Measurements from ENCODE around the gene MAP6D1. TPM values are rescaled to one million over a fixed set of nuclear protein-coding genes. Genes with fewer than 3 reads are reported as not detected.

MAP6D1 gene
- total and polyA plus RNA-seq, 9 of the 15 experiments (the other 6 are each of a cell fraction or from before 2014, with no cell fraction given): 0.16 to 1.5 (median 0.44) TPM; not detected in 3

DNA sequence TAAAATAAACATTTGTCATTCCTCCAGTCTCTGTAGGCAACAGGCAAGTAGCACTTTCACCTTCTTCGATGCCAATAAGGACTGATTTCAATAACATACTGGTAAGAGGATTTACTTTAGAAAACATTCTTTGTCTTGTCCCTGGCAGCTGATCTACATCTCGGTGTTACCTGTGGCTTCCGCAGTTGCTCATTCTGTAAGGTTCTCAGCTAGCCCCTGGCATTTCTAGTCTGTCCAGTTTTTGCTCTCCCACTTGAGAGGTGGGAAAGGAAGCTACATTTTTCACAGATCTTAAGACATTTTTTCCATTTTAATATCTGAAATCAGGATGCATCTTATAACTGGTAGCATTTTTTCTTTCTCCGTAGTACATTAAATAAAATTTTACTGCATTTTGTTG is 19.7 kb upstream of the MAP6D1 start:
- 94% methylated on average over 4 of the region's 4 CpGs for WGBS (ENCODE audit: insufficient coverage, low coverage, missing lambda C conversion rate)
- Histone ChIP-seq H3K27me3 (ENCODE audit: control insufficient read depth in 2 of 2, insufficient read depth in 2 of 2, low read length in 2 of 2) (no peaks in the 10 kb centered on the region), H3K4me3 (no peak overlapping the region), H4K20me1 (replicated peaks; ENCODE audit: control insufficient read depth, insufficient read depth, low read length) (no peaks in the 10 kb centered on the region), H3K4me2 (ENCODE audit: insufficient read depth, low read length) (no peak overlapping the region), H3K9me3 (replicated peaks; ENCODE audit: control insufficient read depth, insufficient read depth, low read depth, low read length) (no peaks in the 10 kb centered on the region), H3K27ac (ENCODE audit: extremely low read depth, low read depth, low read length) (no peak overlapping the region), H3K79me2 (ENCODE audit: control insufficient read depth, insufficient read depth, low read length) (peaks cover 6% of the 10 kb centered on the region; the same call in 1 of the 3 replicates), H3K9ac (ENCODE audit: insufficient read depth in 1 of 2, low read depth in 2 of 2, low read length in 2 of 2) (no peak overlapping the region), H3K9me1 (ENCODE audit: control insufficient read depth, insufficient read depth, low read length) (no peaks in the 10 kb centered on the region), H2AFZ (ENCODE audit: low read depth, low read length) (no peak overlapping the region), H3K4me1 (replicated peaks in 1 of 2; ENCODE audit: control insufficient read depth in 2 of 2, insufficient read depth in 2 of 2, low read length in 2 of 2) (no peaks in the 10 kb centered on the region), H3K36me3 (ENCODE audit: control insufficient read depth, insufficient read depth, low read length) (peaks cover 69% of the 10 kb centered on the region)
- ATAC-seq: no peak
- no peak for DNase-seq (ENCODE audit: extremely low read depth in 1 of 4, low spot score in 3 of 4)
- CTCF ChIA-PET (ENCODE audit: low intra/inter-chr PET ratio): no interaction called here
- in situ Hi-C loops (cut with MboI): no loop called here
- POLR2A ChIA-PET: interaction anchor here (1.7 kb wide), 1 partner anchor 14 kb away, joined by 4 read pairs; no protein-coding TSS in a partner anchor
- intact Hi-C loops (cut with micrococcal nuclease): no loop called here
- no TSS peak for BruUV-seq (replicated peaks)
- FAIRE-seq: no peak
- TF ChIP-seq ZFPM2 (CRISPR knock-in tag; IDR thresholded peaks at IDR 0.05): no peak
- TF ChIP-seq, protein P1, sequence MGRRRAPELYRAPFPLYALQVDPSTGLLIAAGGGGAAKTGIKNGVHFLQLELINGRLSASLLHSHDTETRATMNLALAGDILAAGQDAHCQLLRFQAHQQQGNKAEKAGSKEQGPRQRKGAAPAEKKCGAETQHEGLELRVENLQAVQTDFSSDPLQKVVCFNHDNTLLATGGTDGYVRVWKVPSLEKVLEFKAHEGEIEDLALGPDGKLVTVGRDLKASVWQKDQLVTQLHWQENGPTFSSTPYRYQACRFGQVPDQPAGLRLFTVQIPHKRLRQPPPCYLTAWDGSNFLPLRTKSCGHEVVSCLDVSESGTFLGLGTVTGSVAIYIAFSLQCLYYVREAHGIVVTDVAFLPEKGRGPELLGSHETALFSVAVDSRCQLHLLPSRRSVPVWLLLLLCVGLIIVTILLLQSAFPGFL (CRISPR knock-in tag; IDR thresholded peaks at IDR 0.05): no peak
- no peak for TF ChIP-seq SIN3B (IDR thresholded peaks at IDR 0.05; ENCODE audit: low read depth)
- no peak for TF ChIP-seq ZNF174 (CRISPR knock-in tag; IDR thresholded peaks at IDR 0.05)
- TF ChIP-seq, protein P2, sequence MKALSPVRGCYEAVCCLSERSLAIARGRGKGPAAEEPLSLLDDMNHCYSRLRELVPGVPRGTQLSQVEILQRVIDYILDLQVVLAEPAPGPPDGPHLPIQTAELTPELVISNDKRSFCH (CRISPR knock-in tag; IDR thresholded peaks at IDR 0.05): no peak
- TF ChIP-seq, protein P2 (tag; IDR thresholded peaks at IDR 0.05): no peak
- TF ChIP-seq ZNF644 (tag; IDR thresholded peaks at IDR 0.05; ENCODE audit: low read depth): no peak
- TF ChIP-seq, protein P3, sequence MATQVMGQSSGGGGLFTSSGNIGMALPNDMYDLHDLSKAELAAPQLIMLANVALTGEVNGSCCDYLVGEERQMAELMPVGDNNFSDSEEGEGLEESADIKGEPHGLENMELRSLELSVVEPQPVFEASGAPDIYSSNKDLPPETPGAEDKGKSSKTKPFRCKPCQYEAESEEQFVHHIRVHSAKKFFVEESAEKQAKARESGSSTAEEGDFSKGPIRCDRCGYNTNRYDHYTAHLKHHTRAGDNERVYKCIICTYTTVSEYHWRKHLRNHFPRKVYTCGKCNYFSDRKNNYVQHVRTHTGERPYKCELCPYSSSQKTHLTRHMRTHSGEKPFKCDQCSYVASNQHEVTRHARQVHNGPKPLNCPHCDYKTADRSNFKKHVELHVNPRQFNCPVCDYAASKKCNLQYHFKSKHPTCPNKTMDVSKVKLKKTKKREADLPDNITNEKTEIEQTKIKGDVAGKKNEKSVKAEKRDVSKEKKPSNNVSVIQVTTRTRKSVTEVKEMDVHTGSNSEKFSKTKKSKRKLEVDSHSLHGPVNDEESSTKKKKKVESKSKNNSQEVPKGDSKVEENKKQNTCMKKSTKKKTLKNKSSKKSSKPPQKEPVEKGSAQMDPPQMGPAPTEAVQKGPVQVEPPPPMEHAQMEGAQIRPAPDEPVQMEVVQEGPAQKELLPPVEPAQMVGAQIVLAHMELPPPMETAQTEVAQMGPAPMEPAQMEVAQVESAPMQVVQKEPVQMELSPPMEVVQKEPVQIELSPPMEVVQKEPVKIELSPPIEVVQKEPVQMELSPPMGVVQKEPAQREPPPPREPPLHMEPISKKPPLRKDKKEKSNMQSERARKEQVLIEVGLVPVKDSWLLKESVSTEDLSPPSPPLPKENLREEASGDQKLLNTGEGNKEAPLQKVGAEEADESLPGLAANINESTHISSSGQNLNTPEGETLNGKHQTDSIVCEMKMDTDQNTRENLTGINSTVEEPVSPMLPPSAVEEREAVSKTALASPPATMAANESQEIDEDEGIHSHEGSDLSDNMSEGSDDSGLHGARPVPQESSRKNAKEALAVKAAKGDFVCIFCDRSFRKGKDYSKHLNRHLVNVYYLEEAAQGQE (IDR thresholded peaks at IDR 0.05; ENCODE audit: borderline replicate concordance): no peak
- TF ChIP-seq, protein P3 (CRISPR knock-in tag; IDR thresholded peaks at IDR 0.05; ENCODE audit: low read depth): no peak
- TF ChIP-seq DDX20 (tag; IDR thresholded peaks at IDR 0.05; ENCODE audit: low read depth): no peak
- TF ChIP-seq DIDO1 (tag; IDR thresholded peaks at IDR 0.05; ENCODE audit: low read depth): no peak
- TF ChIP-seq TAL1 (IDR thresholded peaks at IDR 0.05): no peak
- TF ChIP-seq SPI1 (IDR thresholded peaks at IDR 0.05; ENCODE audit: borderline replicate concordance, low read depth, low read length): no peak
- no peak for TF ChIP-seq FOXP1 (CRISPR knock-in tag; IDR thresholded peaks at IDR 0.05)
- no peak for TF ChIP-seq ARID2 (IDR thresholded peaks at IDR 0.05)
- TF ChIP-seq PML (IDR thresholded peaks at IDR 0.05; ENCODE audit: low read length): no peak
- no peak for TF ChIP-seq TRIM28 (IDR thresholded peaks at IDR 0.05)
